Liver (tissue), 3 donors: ENCODE data around the gene ODAD3.
"Not testable (repeated sequence)": the region's sequence is repeated elsewhere in the genome, so short reads cannot be mapped to it uniquely, and the experiment has no call there.

Experiments used
- EGR1 ChIP-seq, 2 donors: IDR thresholded peaks; 2 replicates each; pipeline ENCODE4 v1.6.1; 2016 to 2018; ENCODE audit warnings: antibody characterized with exemption in 2 of 2, low read depth in 2 of 2
- FOXA1 ChIP-seq: IDR thresholded peaks from 2 replicates; pipeline ENCODE4 v1.6.1; 2016; ENCODE audit warnings: antibody characterized with exemption
- FOXA2 ChIP-seq: IDR thresholded peaks from 2 replicates; pipeline ENCODE4 v1.6.1; 2016; ENCODE audit warnings: antibody characterized with exemption
- GABPA ChIP-seq, 2 donors: IDR thresholded peaks in 1 of 2; conservative IDR thresholded peaks in 1 of 2; 2 replicates each; pipeline ENCODE4 v1.6.1; 2016; ENCODE audit warnings: antibody characterized with exemption in 2 of 2, mild to moderate bottlenecking in 1 of 2, moderate library complexity in 1 of 2
- HNF4G ChIP-seq: IDR thresholded peaks from 2 replicates; pipeline ENCODE4 v1.6.1; 2016; ENCODE audit warnings: antibody characterized with exemption
- JUND ChIP-seq, 2 donors: IDR thresholded peaks; 2 replicates each; pipeline ENCODE4 v1.6.1; 2016; ENCODE audit warnings: antibody characterized with exemption in 2 of 2
- MAX ChIP-seq: IDR thresholded peaks from 2 replicates; pipeline ENCODE4 v1.6.1; 2016; ENCODE audit warnings: antibody characterized with exemption
- RAD21 ChIP-seq, 2 donors: IDR thresholded peaks; 2 replicates each; pipeline ENCODE4 v1.6.1; 2016; ENCODE audit warnings: antibody characterized with exemption in 2 of 2, mild to moderate bottlenecking in 2 of 2
- REST ChIP-seq: IDR thresholded peaks from 2 replicates; pipeline ENCODE4 v1.6.1; 2016; ENCODE audit warnings: antibody characterized with exemption, mild to moderate bottlenecking
- TAF1 ChIP-seq: conservative IDR thresholded peaks from 2 replicates; pipeline ENCODE4 v1.6.1; 2016; ENCODE audit warnings: antibody characterized with exemption, mild to moderate bottlenecking
- YY1 ChIP-seq: IDR thresholded peaks from 2 replicates; pipeline ENCODE4 v1.6.1; 2016; ENCODE audit warnings: antibody characterized with exemption, mild to moderate bottlenecking
- ZBTB33 ChIP-seq: IDR thresholded peaks from 2 replicates; pipeline ENCODE4 v1.6.1; 2016; ENCODE audit warnings: antibody characterized with exemption
- TF ChIP-seq, protein P1 (sequence below): fragments of 150-350 bp; IDR thresholded peaks from 2 replicates; pipeline ENCODE4 v1.5.1; 2017; ENCODE audit warnings: improper control_type of control experiment, low read depth, low read length; ENCODE audit not compliant: missing input control
- donor health status: healthy.
- donor health status: healthy.

- TF ChIP-seq, protein P1, sequence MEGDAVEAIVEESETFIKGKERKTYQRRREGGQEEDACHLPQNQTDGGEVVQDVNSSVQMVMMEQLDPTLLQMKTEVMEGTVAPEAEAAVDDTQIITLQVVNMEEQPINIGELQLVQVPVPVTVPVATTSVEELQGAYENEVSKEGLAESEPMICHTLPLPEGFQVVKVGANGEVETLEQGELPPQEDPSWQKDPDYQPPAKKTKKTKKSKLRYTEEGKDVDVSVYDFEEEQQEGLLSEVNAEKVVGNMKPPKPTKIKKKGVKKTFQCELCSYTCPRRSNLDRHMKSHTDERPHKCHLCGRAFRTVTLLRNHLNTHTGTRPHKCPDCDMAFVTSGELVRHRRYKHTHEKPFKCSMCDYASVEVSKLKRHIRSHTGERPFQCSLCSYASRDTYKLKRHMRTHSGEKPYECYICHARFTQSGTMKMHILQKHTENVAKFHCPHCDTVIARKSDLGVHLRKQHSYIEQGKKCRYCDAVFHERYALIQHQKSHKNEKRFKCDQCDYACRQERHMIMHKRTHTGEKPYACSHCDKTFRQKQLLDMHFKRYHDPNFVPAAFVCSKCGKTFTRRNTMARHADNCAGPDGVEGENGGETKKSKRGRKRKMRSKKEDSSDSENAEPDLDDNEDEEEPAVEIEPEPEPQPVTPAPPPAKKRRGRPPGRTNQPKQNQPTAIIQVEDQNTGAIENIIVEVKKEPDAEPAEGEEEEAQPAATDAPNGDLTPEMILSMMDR, result not testable (repeated sequence)
- TF ChIP-seq HNF4G; REST; EGR1 (IDR thresholded peaks at IDR 0.05; ENCODE audit: low read depth in 2 of 2); RAD21 (IDR thresholded peaks at IDR 0.05); YY1; MAX; JUND (IDR thresholded peaks at IDR 0.05); FOXA2; FOXA1; TAF1; GABPA (IDR thresholded peaks at IDR 0.05 in 1 of 2, conservative IDR thresholded peaks at IDR 0.05 in 1 of 2); ZBTB33: not testable (repeated sequence)
These were observed 33.4 kb upstream of the ODAD3 start for GRCh38 chr19:11468266-11468845.
